ENCODE measurements around the gene SHANK3. TPM values are rescaled to one million over a fixed set of nuclear protein-coding genes. Genes with fewer than 3 reads are reported as not detected.
A peak's percentile ranks its signal among the peaks of the same experiment; 100 is the strongest.

The SHANK3 gene
- polyA plus RNA-seq, 1 of the 3 experiments (the other 2 are of a cell fraction): 1.5 TPM

DNA sequence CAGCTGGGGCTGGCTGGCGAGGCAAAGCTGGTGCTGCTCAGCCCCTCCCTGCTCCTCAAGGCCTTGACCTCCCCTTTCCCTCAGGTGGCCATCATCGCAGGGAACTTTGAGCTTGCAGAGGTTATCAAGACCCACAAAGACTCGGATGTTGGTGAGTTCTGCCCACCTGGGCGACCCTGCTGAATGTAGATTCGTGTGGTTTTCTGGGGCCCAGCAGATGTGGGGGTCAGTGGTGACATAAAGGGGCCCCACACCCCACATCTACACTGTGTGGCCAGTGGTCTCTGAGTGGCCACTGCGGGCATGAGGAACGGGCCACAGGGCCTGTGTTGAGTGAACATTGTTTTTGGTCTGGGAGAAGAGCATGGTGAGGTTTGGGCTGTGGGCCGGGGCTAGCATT lies 11.9 kb downstream of the SHANK3 start:
- Histone ChIP-seq H2AFZ (ENCODE audit: low read depth) (no peak overlapping the region), H3K4me1 (ENCODE audit: control insufficient read depth in 1 of 2, insufficient read depth in 2 of 2, low read depth in 1 of 2, low read length in 1 of 2) (no peaks in the 10 kb centered on the region), H3K79me2 (ENCODE audit: insufficient read depth) (no peaks in the 10 kb centered on the region), H3K27ac (ENCODE audit: low read depth in 2 of 2, low read length in 1 of 2) (no peak overlapping the region), H3K27me3 (ENCODE audit: insufficient read depth) (no peaks in the 10 kb centered on the region), H3K9me3 (no peaks in the 10 kb centered on the region), H4K20me1 (ENCODE audit: insufficient read depth) (no peaks in the 10 kb centered on the region), H3K4me3 (ENCODE audit: low read depth in 2 of 2, low read length in 1 of 2) (no peak overlapping the region), H3K9me2 (no peaks in the 10 kb centered on the region), H3K36me3 (replicated peaks in 1 of 2; ENCODE audit: control insufficient read depth in 1 of 2, insufficient read depth in 2 of 2, low read length in 1 of 2) (no peaks in the 10 kb centered on the region), H3K4me2 (no peak overlapping the region), H3F3A (replicated peaks; ENCODE audit: insufficient read depth) (no peaks in the 10 kb centered on the region), H3K9ac (no peak overlapping the region)
- CTCF ChIA-PET: interaction anchor here (0.7 kb wide), 1 partner anchor 10 kb away, joined by 3 read pairs; no protein-coding TSS in a partner anchor
- POLR2A ChIA-PET: no interaction called here
- TF ChIP-seq POLR2AphosphoS5 (IDR thresholded peaks at IDR 0.05; ENCODE audit: low read depth, low read length) (no peak), NFIC (IDR thresholded peaks at IDR 0.05; ENCODE audit: borderline replicate concordance) (no peak)
- 82% methylated on average over 8 of the region's 8 CpGs for WGBS (ENCODE audit: low lambda C conversion rate)
- DNase-seq: peak; percentile 11

DNA sequence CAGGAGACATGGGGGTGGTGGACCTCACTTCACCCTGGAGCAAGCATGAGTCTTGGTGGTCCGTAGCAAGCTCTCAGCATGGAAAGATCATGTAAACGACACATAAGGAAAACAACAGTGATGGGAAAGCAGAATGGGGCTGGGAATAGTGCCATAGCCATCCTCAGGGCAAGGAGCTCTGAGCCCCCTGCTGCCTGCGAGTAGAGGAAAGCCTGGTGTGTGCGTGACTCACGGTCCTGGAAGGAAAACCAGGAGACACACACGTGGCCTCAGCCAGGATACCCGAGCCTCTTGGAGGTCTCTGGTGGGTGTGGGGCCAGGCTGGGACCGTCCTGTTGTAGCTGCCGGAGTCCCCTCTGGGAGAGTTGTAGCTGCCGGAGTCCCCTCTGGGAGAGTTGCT lies 12.4 kb downstream of the SHANK3 start:
- H4K20me1 ChIP-seq (ENCODE audit: insufficient read depth): no peaks in the 10 kb centered on the region
- no peaks in the 10 kb centered on the region for H3K4me1 ChIP-seq (ENCODE audit: control insufficient read depth in 1 of 2, insufficient read depth in 2 of 2, low read depth in 1 of 2, low read length in 1 of 2)
- H3K9me2 ChIP-seq: no peaks in the 10 kb centered on the region
- no peaks in the 10 kb centered on the region for H3K27me3 ChIP-seq (ENCODE audit: insufficient read depth)
- H3K27ac ChIP-seq (ENCODE audit: low read depth in 2 of 2, low read length in 1 of 2): no peak overlapping the region
- no peaks in the 10 kb centered on the region for H3F3A ChIP-seq (replicated peaks; ENCODE audit: insufficient read depth)
- no peak overlapping the region for H3K9ac ChIP-seq
- H3K36me3 ChIP-seq (replicated peaks in 1 of 2; ENCODE audit: control insufficient read depth in 1 of 2, insufficient read depth in 2 of 2, low read length in 1 of 2): no peaks in the 10 kb centered on the region
- H3K4me2 ChIP-seq: no peak overlapping the region
- H3K4me3 ChIP-seq (ENCODE audit: low read depth in 2 of 2, low read length in 1 of 2): no peak overlapping the region
- WGBS (ENCODE audit: low lambda C conversion rate): 63% methylated on average over 5 of the region's 10 CpGs
- TF ChIP-seq NFIC (IDR thresholded peaks at IDR 0.05; ENCODE audit: borderline replicate concordance) (no peak), TAF1 (IDR thresholded peaks at IDR 0.05; ENCODE audit: borderline replicate concordance, low read depth, low read length) (no peak), USF1 (IDR thresholded peaks at IDR 0.05; ENCODE audit: borderline replicate concordance, low read depth) (no peak), FOXJ3 (CRISPR knock-in tag; IDR thresholded peaks at IDR 0.05) (no peak), SIN3A (IDR thresholded peaks at IDR 0.05; ENCODE audit: borderline replicate concordance, low read depth, low read length) (no peak), YY1 (IDR thresholded peaks at IDR 0.05; ENCODE audit: low read depth) (no peak), PBX3 (IDR thresholded peaks at IDR 0.05) (no peak), CHD2 (IDR thresholded peaks at IDR 0.05; ENCODE audit: low read length, partially characterized antibody) (no peak), MEF2A (IDR thresholded peaks at IDR 0.05; ENCODE audit: borderline replicate concordance, low read depth) (no peak), EZH2phosphoT487 (IDR thresholded peaks at IDR 0.05; ENCODE audit: borderline replicate concordance, low read depth) (no peak), TCF12 (IDR thresholded peaks at IDR 0.05) (no peak), FOSL2 (IDR thresholded peaks at IDR 0.05; ENCODE audit: borderline replicate concordance, low read depth) (no peak)
- TF ChIP-seq, protein P1, sequence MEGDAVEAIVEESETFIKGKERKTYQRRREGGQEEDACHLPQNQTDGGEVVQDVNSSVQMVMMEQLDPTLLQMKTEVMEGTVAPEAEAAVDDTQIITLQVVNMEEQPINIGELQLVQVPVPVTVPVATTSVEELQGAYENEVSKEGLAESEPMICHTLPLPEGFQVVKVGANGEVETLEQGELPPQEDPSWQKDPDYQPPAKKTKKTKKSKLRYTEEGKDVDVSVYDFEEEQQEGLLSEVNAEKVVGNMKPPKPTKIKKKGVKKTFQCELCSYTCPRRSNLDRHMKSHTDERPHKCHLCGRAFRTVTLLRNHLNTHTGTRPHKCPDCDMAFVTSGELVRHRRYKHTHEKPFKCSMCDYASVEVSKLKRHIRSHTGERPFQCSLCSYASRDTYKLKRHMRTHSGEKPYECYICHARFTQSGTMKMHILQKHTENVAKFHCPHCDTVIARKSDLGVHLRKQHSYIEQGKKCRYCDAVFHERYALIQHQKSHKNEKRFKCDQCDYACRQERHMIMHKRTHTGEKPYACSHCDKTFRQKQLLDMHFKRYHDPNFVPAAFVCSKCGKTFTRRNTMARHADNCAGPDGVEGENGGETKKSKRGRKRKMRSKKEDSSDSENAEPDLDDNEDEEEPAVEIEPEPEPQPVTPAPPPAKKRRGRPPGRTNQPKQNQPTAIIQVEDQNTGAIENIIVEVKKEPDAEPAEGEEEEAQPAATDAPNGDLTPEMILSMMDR (IDR thresholded peaks at IDR 0.05): no peak
- no peak overlapping the region for H2AFZ ChIP-seq (ENCODE audit: low read depth)
- no peaks in the 10 kb centered on the region for H3K79me2 ChIP-seq (ENCODE audit: insufficient read depth)
- ChIA-PET POLR2A (no interaction called here), CTCF (interaction anchor here (0.7 kb wide), 1 partner anchor 9 kb away, joined by 3 read pairs; no protein-coding TSS in a partner anchor)
- H3K9me3 ChIP-seq: no peaks in the 10 kb centered on the region
- peak; percentile 13 for DNase-seq
